ENCODE measurements around the gene THTPA. TPM values are rescaled to one million over a fixed set of nuclear protein-coding genes. Genes with fewer than 3 reads are reported as not detected.

Gene THTPA
- total and polyA plus RNA-seq, 2 of the 13 experiments (the other 11 are each of a cell fraction or from before 2014, with no cell fraction given): 7.4 to 8.7 TPM

GRCh38 chr14:23580152-23580926 is 24.3 kb downstream of the THTPA start (continued):
- TF ChIP-seq ZMYM4 (CRISPR knock-in tag; IDR thresholded peaks at IDR 0.05) (no peak), ZNF550 (CRISPR knock-in tag; IDR thresholded peaks at IDR 0.05; ENCODE audit: borderline replicate concordance) (peak; percentile 51; the same call in 1 of the 2 replicates), ZNF468 (CRISPR knock-in tag; IDR thresholded peaks at IDR 0.05) (no peak), ZNF75D (CRISPR knock-in tag; IDR thresholded peaks at IDR 0.05; ENCODE audit: borderline replicate concordance) (no peak), ZNF143 (CRISPR knock-in tag; IDR thresholded peaks at IDR 0.05) (no peak), HNRNPH1 (optimal IDR thresholded peaks at IDR 0.05; ENCODE audit: low read depth, low read length) (peak; percentile 86), SNAPC2 (CRISPR knock-in tag; IDR thresholded peaks at IDR 0.05) (peak; percentile 79; the same call in 1 of the 2 replicates), ZNF747 (CRISPR knock-in tag; IDR thresholded peaks at IDR 0.05; ENCODE audit: borderline replicate concordance) (0 out of 2 replicates have a peak, but pooled peaks have one; percentile 16), MIER2 (CRISPR knock-in tag; IDR thresholded peaks at IDR 0.05) (no peak), SPEN (CRISPR knock-in tag; IDR thresholded peaks at IDR 0.05; ENCODE audit: low read depth) (0 out of 2 replicates have a peak, but pooled peaks have one; percentile 18), BCLAF1 (IDR thresholded peaks at IDR 0.05) (no peak), ZNF558 (CRISPR knock-in tag; IDR thresholded peaks at IDR 0.05; ENCODE audit: borderline replicate concordance) (0 out of 2 replicates have a peak, but pooled peaks have one; percentile 53), TFDP1 (CRISPR knock-in tag; IDR thresholded peaks at IDR 0.05; ENCODE audit: borderline replicate concordance) (0 out of 2 replicates have a peak, but pooled peaks have one; percentile 32), ZNF737 (CRISPR knock-in tag; IDR thresholded peaks at IDR 0.05; ENCODE audit: borderline replicate concordance) (peak; percentile 60; the same call in 1 of the 2 replicates), GATAD1 (CRISPR knock-in tag; IDR thresholded peaks at IDR 0.05) (no peak), SOX6 (IDR thresholded peaks at IDR 0.05) (no peak), SOX6 (CRISPR knock-in tag; IDR thresholded peaks at IDR 0.05) (no peak), POLR2AphosphoS5 (IDR thresholded peaks at IDR 0.05; ENCODE audit: low read depth, low read length) (peak; percentile 61; the same call in 1 of the 2 replicates), RBM39 (IDR thresholded peaks at IDR 0.05; ENCODE audit: low read depth, low read length, poor library complexity, severe bottlenecking) (no peak), TIGD3 (CRISPR knock-in tag; IDR thresholded peaks at IDR 0.05; ENCODE audit: borderline replicate concordance) (no peak), ZSCAN21 (CRISPR knock-in tag; IDR thresholded peaks at IDR 0.05; ENCODE audit: borderline replicate concordance) (peak; percentile 17; the same call in 1 of the 2 replicates), ZSCAN29 (CRISPR knock-in tag; conservative IDR thresholded peaks at IDR 0.05) (no peak), ZNF891 (CRISPR knock-in tag; IDR thresholded peaks at IDR 0.05) (peak; percentile 49; the same call in 1 of the 2 replicates)

Measured in HepG2 (cell line).